ENCODE results near the gene USP10. TPM values are rescaled to one million over a fixed set of nuclear protein-coding genes. Genes with fewer than 3 reads are reported as not detected.
A peak's percentile ranks its signal among the peaks of the same experiment; 100 is the strongest.

The USP10 gene
- total and polyA plus RNA-seq, 2 donors (not counting 1 experiment from before 2014, with no cell fraction given) = 48.6 to 59.1 TPM

GRCh38 chr16:84806890-84807258 lies 107.1 kb downstream of the USP10 start:
- no peak overlapping the region for H3K4me3 ChIP-seq (replicated peaks in 1 of 4; ENCODE audit: control extremely low read depth in 1 of 4, insufficient read depth in 1 of 4, low read depth in 3 of 4, low read length in 4 of 4)

GRCh38 chr16:84807776-84808175 lies 108.0 kb downstream of the USP10 start:
- Histone ChIP-seq H3K79me2 (ENCODE audit: control insufficient read depth, insufficient read depth, low read length) (no peaks in the 10 kb centered on the region), H3K4me1 (ENCODE audit: control insufficient read depth, extremely low read depth, insufficient read depth, low read length) (peaks cover 9% of the 10 kb centered on the region), H2AFZ (ENCODE audit: low read length) (no peak overlapping the region), H4K20me1 (ENCODE audit: control insufficient read depth, extremely low read depth, insufficient read depth, low read length) (no peaks in the 10 kb centered on the region), H3K27ac (ENCODE audit: insufficient read depth, low read length) (no peak overlapping the region), H3K36me3 (ENCODE audit: control insufficient read depth, insufficient read depth, low read length) (no peaks in the 10 kb centered on the region), H3K4me2 (ENCODE audit: extremely low read depth, insufficient read depth, low read length) (no peak overlapping the region), H3K9me3 (ENCODE audit: control insufficient read depth, insufficient read depth, low read depth, low read length) (no peaks in the 10 kb centered on the region), H3K9ac (ENCODE audit: insufficient read depth, low read length) (no peak overlapping the region), H3K27me3 (ENCODE audit: control insufficient read depth, insufficient read depth, low read length) (peaks cover 3% of the 10 kb centered on the region), H3K4me3 (replicated peaks in 1 of 4; ENCODE audit: control extremely low read depth in 1 of 4, insufficient read depth in 1 of 4, low read depth in 3 of 4, low read length in 4 of 4) (no peak overlapping the region)
- TF ChIP-seq EZH2 (IDR thresholded peaks at IDR 0.05; ENCODE audit: low read length, missing control alignments) (no peak), CTCF (conservative IDR thresholded peaks at IDR 0.05 in 1 of 2, IDR thresholded peaks at IDR 0.05 in 1 of 2; ENCODE audit: low read depth in 1 of 2, low read length in 2 of 2) (no peak)
- DNase-seq (ENCODE audit: low read depth in 2 of 2) = no peak

More at GRCh38 chr16:84806890-84807258, 107.1 kb downstream of the USP10 start:
- Histone ChIP-seq H3K9me3 (ENCODE audit: control insufficient read depth, insufficient read depth, low read depth, low read length) (no peaks in the 10 kb centered on the region), H3K4me2 (ENCODE audit: extremely low read depth, insufficient read depth, low read length) (no peak overlapping the region), H3K9ac (ENCODE audit: insufficient read depth, low read length) (no peak overlapping the region), H2AFZ (ENCODE audit: low read length) (no peak overlapping the region), H3K4me1 (ENCODE audit: control insufficient read depth, extremely low read depth, insufficient read depth, low read length) (peaks cover 9% of the 10 kb centered on the region), H3K79me2 (ENCODE audit: control insufficient read depth, insufficient read depth, low read length) (no peaks in the 10 kb centered on the region), H3K27ac (ENCODE audit: insufficient read depth, low read length) (peak overlapping the region; percentile 54), H3K27me3 (ENCODE audit: control insufficient read depth, insufficient read depth, low read length) (no peaks in the 10 kb centered on the region), H3K36me3 (ENCODE audit: control insufficient read depth, insufficient read depth, low read length) (no peaks in the 10 kb centered on the region), H4K20me1 (ENCODE audit: control insufficient read depth, extremely low read depth, insufficient read depth, low read length) (no peaks in the 10 kb centered on the region)
- TF ChIP-seq CTCF (conservative IDR thresholded peaks at IDR 0.05 in 1 of 2, IDR thresholded peaks at IDR 0.05 in 1 of 2; ENCODE audit: low read depth in 1 of 2, low read length in 2 of 2) = no peak
- TF ChIP-seq EZH2 (IDR thresholded peaks at IDR 0.05; ENCODE audit: low read length, missing control alignments) = no peak
- no peak for DNase-seq (ENCODE audit: low read depth in 2 of 2)

- Histone ChIP-seq H3K4me2 (ENCODE audit: extremely low read depth, insufficient read depth, low read length) (no peak overlapping the region), H3K9me3 (ENCODE audit: control insufficient read depth, insufficient read depth, low read depth, low read length) (no peaks in the 10 kb centered on the region), H4K20me1 (ENCODE audit: control insufficient read depth, extremely low read depth, insufficient read depth, low read length) (no peaks in the 10 kb centered on the region), H3K4me1 (ENCODE audit: control insufficient read depth, extremely low read depth, insufficient read depth, low read length) (peaks cover 9% of the 10 kb centered on the region), H2AFZ (ENCODE audit: low read length) (no peak overlapping the region), H3K27ac (ENCODE audit: insufficient read depth, low read length) (no peak overlapping the region), H3K79me2 (ENCODE audit: control insufficient read depth, insufficient read depth, low read length) (no peaks in the 10 kb centered on the region), H3K36me3 (ENCODE audit: control insufficient read depth, insufficient read depth, low read length) (no peaks in the 10 kb centered on the region), H3K9ac (ENCODE audit: insufficient read depth, low read length) (no peak overlapping the region), H3K27me3 (ENCODE audit: control insufficient read depth, insufficient read depth, low read length) (peaks cover 5% of the 10 kb centered on the region), H3K4me3 (replicated peaks in 1 of 4; ENCODE audit: control extremely low read depth in 1 of 4, insufficient read depth in 1 of 4, low read depth in 3 of 4, low read length in 4 of 4) (no peak overlapping the region)
- TF ChIP-seq CTCF (conservative IDR thresholded peaks at IDR 0.05 in 1 of 2, IDR thresholded peaks at IDR 0.05 in 1 of 2; ENCODE audit: low read depth in 1 of 2, low read length in 2 of 2) (no peak), EZH2 (IDR thresholded peaks at IDR 0.05; ENCODE audit: low read length, missing control alignments) (no peak)
- no peak for DNase-seq (ENCODE audit: low read depth in 2 of 2)
These were observed 109.0 kb downstream of the USP10 start for GRCh38 chr16:84808826-84809225.
